AG04450 (cell line): ENCODE measurements around the gene GLIS1. TPM values are rescaled to one million over a fixed set of nuclear protein-coding genes. Genes with fewer than 3 reads are reported as not detected.

ENCODE experiments used
- CTCF ChIA-PET: fragments of 300-600, 350-600 bp; formaldehyde crosslinking; extraction: SDS; loops from one replicate; lab custom pipeline; 2022; ENCODE audit warnings: antibody characterized with exemption, inconsistent platforms; lab: Charles Lee
- POLR2A ChIA-PET: fragments of 350-600 bp; formaldehyde crosslinking; extraction: SDS; loops from one replicate; lab custom pipeline; 2021; ENCODE audit warnings: antibody characterized with exemption, inconsistent platforms; lab: Yijun Ruan, JAX
- DNase-seq: peaks from one replicate; pipeline ENCODE4 v3.0.0-alpha.2; 2011; ENCODE audit warnings: low read depth, low spot score
- H3K27ac ChIP-seq: one replicate; pipeline ENCODE4 v1.5.1; 2012; ENCODE audit warnings: low read depth, low read length, control low read depth
- H3K27me3 ChIP-seq: one replicate; pipeline ENCODE4 v1.6.0; 2012; ENCODE audit warnings: low read length; ENCODE audit not compliant: control insufficient read depth, insufficient read depth
- H3K4me3 ChIP-seq: 2 replicates; pipeline ENCODE4 v1.5.1; 2011; ENCODE audit warnings: mild to moderate bottlenecking, low read depth, low read length, control low read depth
- H3K9me3 ChIP-seq: 2 replicates; pipeline ENCODE4 v1.5.1; 2012; ENCODE audit warnings: low read length; ENCODE audit not compliant: control insufficient read depth, insufficient read depth
- polyA plus RNA-seq: library from polyadenylated mRNA; depleted of rRNA; stranded (reverse); fragments of >200 nt; gene quantifications from 2 replicates; pipeline ENCODE4 v1.2.3, GENCODE V29; 2011
- TF ChIP-seq, protein P1 (sequence below): IDR thresholded peaks from 2 replicates; pipeline ENCODE4 v1.5.1; 2011; ENCODE audit warnings: low read depth, low read length, control low read depth, inconsistent platforms

GLIS1 gene
- polyA plus RNA-seq, 1 experiment = 0.77 TPM

GRCh38 chr1:53685272-53686051 lies 53.5 kb downstream of the GLIS1 start:
- no peaks in the 10 kb centered on the region for H3K27me3 ChIP-seq
- no peak overlapping the region for H3K4me3 ChIP-seq
- ChIA-PET POLR2A (interaction anchor here (0.6 kb wide), 1 partner anchor 153 kb away, joined by 3 read pairs; the partner anchor contains the start of gene NDC1), CTCF (interaction anchor here (0.7 kb wide), 1 partner anchor 627 kb away, joined by 3 read pairs; no protein-coding TSS in a partner anchor)
- TF ChIP-seq, protein P1, sequence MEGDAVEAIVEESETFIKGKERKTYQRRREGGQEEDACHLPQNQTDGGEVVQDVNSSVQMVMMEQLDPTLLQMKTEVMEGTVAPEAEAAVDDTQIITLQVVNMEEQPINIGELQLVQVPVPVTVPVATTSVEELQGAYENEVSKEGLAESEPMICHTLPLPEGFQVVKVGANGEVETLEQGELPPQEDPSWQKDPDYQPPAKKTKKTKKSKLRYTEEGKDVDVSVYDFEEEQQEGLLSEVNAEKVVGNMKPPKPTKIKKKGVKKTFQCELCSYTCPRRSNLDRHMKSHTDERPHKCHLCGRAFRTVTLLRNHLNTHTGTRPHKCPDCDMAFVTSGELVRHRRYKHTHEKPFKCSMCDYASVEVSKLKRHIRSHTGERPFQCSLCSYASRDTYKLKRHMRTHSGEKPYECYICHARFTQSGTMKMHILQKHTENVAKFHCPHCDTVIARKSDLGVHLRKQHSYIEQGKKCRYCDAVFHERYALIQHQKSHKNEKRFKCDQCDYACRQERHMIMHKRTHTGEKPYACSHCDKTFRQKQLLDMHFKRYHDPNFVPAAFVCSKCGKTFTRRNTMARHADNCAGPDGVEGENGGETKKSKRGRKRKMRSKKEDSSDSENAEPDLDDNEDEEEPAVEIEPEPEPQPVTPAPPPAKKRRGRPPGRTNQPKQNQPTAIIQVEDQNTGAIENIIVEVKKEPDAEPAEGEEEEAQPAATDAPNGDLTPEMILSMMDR = no peak
- no peak overlapping the region for H3K27ac ChIP-seq
- no peaks in the 10 kb centered on the region; the same call in 1 of the 2 replicates for H3K9me3 ChIP-seq
- no peak for DNase-seq

GRCh38 chr1:53684741-53685140 lies 54.2 kb downstream of the GLIS1 start:
- no peak overlapping the region for H3K4me3 ChIP-seq
- no peak overlapping the region for H3K27ac ChIP-seq
- ChIA-PET CTCF (interaction anchor here (0.7 kb wide), 1 partner anchor 628 kb away, joined by 3 read pairs; no protein-coding TSS in a partner anchor), POLR2A (no interaction called here)
- DNase-seq = no peak
- H3K9me3 ChIP-seq = no peaks in the 10 kb centered on the region; the same call in 1 of the 2 replicates
- H3K27me3 ChIP-seq = no peaks in the 10 kb centered on the region
- TF ChIP-seq, protein P1 = no peak

GRCh38 chr1:53683986-53684740 lies 54.8 kb downstream of the GLIS1 start:
- no peak for DNase-seq
- ChIA-PET POLR2A (no interaction called here), CTCF (interaction anchor here (1.4 kb wide), 1 partner anchor 19 kb away, joined by 3 read pairs; no protein-coding TSS in a partner anchor)
- Histone ChIP-seq H3K27me3 (no peaks in the 10 kb centered on the region), H3K27ac (no peak overlapping the region), H3K4me3 (no peak overlapping the region), H3K9me3 (no peaks in the 10 kb centered on the region; the same call in 1 of the 2 replicates)
- TF ChIP-seq, protein P1 = peak; percentile 40

DNA sequence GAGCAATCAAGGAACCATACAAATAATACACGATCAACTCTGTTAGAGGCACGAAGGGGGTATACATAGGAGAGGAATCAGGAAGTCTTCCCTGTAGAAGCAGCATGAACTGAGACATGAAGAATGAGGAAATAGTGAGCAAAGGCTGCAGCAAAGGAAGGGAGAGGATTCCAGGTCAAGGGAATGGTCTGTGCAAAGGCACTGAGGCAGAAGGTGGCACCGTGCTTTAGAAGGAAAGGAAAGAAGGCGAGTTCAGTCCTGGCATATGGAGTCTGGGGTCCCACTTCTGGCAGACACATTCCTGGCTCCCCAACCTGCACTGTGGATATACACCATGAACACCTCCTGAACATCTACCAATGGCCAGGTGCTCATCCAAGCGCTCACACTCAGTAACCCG lies 56.1 kb downstream of the GLIS1 start:
- no peak for DNase-seq
- TF ChIP-seq, protein P1 = no peak
- CTCF ChIA-PET = interaction anchor here (1.3 to 1.4 kb wide), 2 partner anchors 9 to 17 kb away, joined by 3 read pairs; no protein-coding TSS in a partner anchor
- H3K4me3 ChIP-seq = no peak overlapping the region
- H3K27me3 ChIP-seq = no peaks in the 10 kb centered on the region
- no peak overlapping the region for H3K27ac ChIP-seq
- no peaks in the 10 kb centered on the region; the same call in 1 of the 2 replicates for H3K9me3 ChIP-seq
- POLR2A ChIA-PET = no interaction called here
